ENCODE results near the gene LRP3. TPM values are rescaled to one million over a fixed set of nuclear protein-coding genes. Genes with fewer than 3 reads are reported as not detected.
A peak's percentile ranks its signal among the peaks of the same experiment; 100 is the strongest.

LRP3 gene
- 23.8 TPM for total RNA-seq
- polyA plus RNA-seq (ENCODE audit: insufficient read depth, low read depth, low replicate concordance) = 13.9 TPM
- long read RNA-seq, donor 1, transcript LRP3-201 (7 exons, 3,807 nt) = major isoform, 9 of 13 reads
- long read RNA-seq, donor 1, partial matches to known transcripts = 0 of 13 reads
- long read RNA-seq, donor 1, other reads (novel, unspliced or antisense) = 0 of 13 reads
- long read RNA-seq, donor 2, partial matches to known transcripts = 0 of 4 reads
- long read RNA-seq, donor 2, other reads (novel, unspliced or antisense) = 0 of 4 reads
- long read RNA-seq, donor 3, transcript LRP3-201 (7 exons, 3,807 nt) = major isoform, 6 of 7 reads
- long read RNA-seq, donor 3, partial matches to known transcripts = 0 of 7 reads
- long read RNA-seq, donor 3, other reads (novel, unspliced or antisense) = 0 of 7 reads
- long read RNA-seq, donor 4, transcript LRP3-201 (7 exons, 3,807 nt) = major isoform, 7 of 10 reads
- long read RNA-seq, donor 4, partial matches to known transcripts = 0 of 10 reads
- long read RNA-seq, donor 4, other reads (novel, unspliced or antisense) = 0 of 10 reads
- long read RNA-seq, donor 5 = 0 reads
- long read RNA-seq, donor 6, transcript LRP3-203 (3 exons, 3,278 nt) = minor isoform, 8 of 28 reads
- long read RNA-seq, donor 6, transcript LRP3-201 (7 exons, 3,807 nt) = major isoform, 20 of 28 reads
- long read RNA-seq, donor 6, partial matches to known transcripts = 0 of 28 reads
- long read RNA-seq, donor 6, other reads (novel, unspliced or antisense) = 0 of 28 reads
- long read RNA-seq, donor 7, transcript LRP3-203 (3 exons, 3,278 nt) = minor isoform, 9 of 48 reads
- long read RNA-seq, donor 7, transcript LRP3-201 (7 exons, 3,807 nt) = major isoform, 24 of 48 reads
- long read RNA-seq, donor 7, partial matches to known transcripts = 6 of 48 reads
- long read RNA-seq, donor 7, other reads (novel, unspliced or antisense) = 9 of 48 reads
- long read RNA-seq, donor 8, transcript LRP3-203 (3 exons, 3,278 nt) = minor isoform, 5 of 16 reads
- long read RNA-seq, donor 8, transcript LRP3-201 (7 exons, 3,807 nt) = major isoform, 11 of 16 reads
- long read RNA-seq, donor 8, partial matches to known transcripts = 0 of 16 reads
- long read RNA-seq, donor 8, other reads (novel, unspliced or antisense) = 0 of 16 reads
- long read RNA-seq, donor 9, transcript LRP3-201 (7 exons, 3,807 nt) = major isoform, 8 of 9 reads
- long read RNA-seq, donor 9, partial matches to known transcripts = 0 of 9 reads
- long read RNA-seq, donor 9, other reads (novel, unspliced or antisense) = 0 of 9 reads
- long read RNA-seq, donor 10, transcript LRP3-201 (7 exons, 3,807 nt) = major isoform, 7 of 12 reads
- long read RNA-seq, donor 10, transcript LRP3-203 (3 exons, 3,278 nt) = minor isoform, 5 of 12 reads
- long read RNA-seq, donor 10, partial matches to known transcripts = 0 of 12 reads
- long read RNA-seq, donor 10, other reads (novel, unspliced or antisense) = 0 of 12 reads

- H3K27ac ChIP-seq (ENCODE audit: low read depth in 2 of 2, low read length in 2 of 2) = no peak within 1 kb of the TSS
- no peak for FAIRE-seq
Observed at GRCh38 chr19:33193865-33194362, at the start of gene LRP3. Gene LRP3, plus strand, starts transcription at chr19:33194330. Its CDS starts 456 bp downstream, at chr19:33194786.

GRCh38 chr19:33146209-33146608, 47.9 kb upstream of the LRP3 start:
- no peak overlapping the region for H3K9ac ChIP-seq (ENCODE audit: low read length in 3 of 3)
- TF ChIP-seq CTCF (IDR thresholded peaks at IDR 0.05; ENCODE audit: borderline replicate concordance, extremely low read depth, insufficient read depth) = no peak
- FAIRE-seq (no peak), DNase-seq (no peak)
- H3K27me3 ChIP-seq (ENCODE audit: control insufficient read depth, insufficient read depth, low read length) = no peaks in the 10 kb centered on the region
- H3K27ac ChIP-seq (ENCODE audit: low read depth in 2 of 2, low read length in 2 of 2) = no peak overlapping the region
- H3K36me3 ChIP-seq (ENCODE audit: control insufficient read depth in 2 of 3, insufficient read depth in 3 of 3, low read length in 3 of 3) = no peaks in the 10 kb centered on the region
- peaks cover 0 to 2% (median 0%) of the 10 kb centered on the region in 3 donors for H3K4me1 ChIP-seq (ENCODE audit: control insufficient read depth in 2 of 3, insufficient read depth in 2 of 3, low read depth in 1 of 3, low read length in 3 of 3)
- no peak overlapping the region for H3K4me3 ChIP-seq (ENCODE audit: low read length in 3 of 3)
- no peaks in the 10 kb centered on the region for H3K9me3 ChIP-seq (ENCODE audit: control insufficient read depth in 2 of 3, insufficient read depth in 1 of 3, low read length in 3 of 3)
- intact Hi-C loops (cut with DNase I) = no loop called here

More at GRCh38 chr19:33193865-33194362, at the start of gene LRP3:
- Histone ChIP-seq H3K4me1 (ENCODE audit: control insufficient read depth in 2 of 3, insufficient read depth in 2 of 3, low read depth in 1 of 3, low read length in 3 of 3) (peaks cover 0 to 3% (median 0%) of the 10 kb centered on the region in 3 donors), H3K27me3 (ENCODE audit: control insufficient read depth, insufficient read depth, low read length) (no peaks in the 10 kb centered on the region), H3K4me3 (ENCODE audit: low read length in 3 of 3) (peak within 1 kb of the TSS; percentile 1 to 52 (median 9)), H3K36me3 (ENCODE audit: control insufficient read depth in 2 of 3, insufficient read depth in 3 of 3, low read length in 3 of 3) (no peaks in the 10 kb centered on the region), H3K9me3 (ENCODE audit: control insufficient read depth in 2 of 3, insufficient read depth in 1 of 3, low read length in 3 of 3) (no peaks in the 10 kb centered on the region), H3K9ac (ENCODE audit: low read length in 3 of 3) (peak within 1 kb of the TSS in 1 of 3 donors; percentile 34)
- DNase-seq = peak; percentile 66 to 84 (median 70)
- intact Hi-C loops (cut with DNase I) = no loop called here
- TF ChIP-seq CTCF (IDR thresholded peaks at IDR 0.05; ENCODE audit: borderline replicate concordance, extremely low read depth, insufficient read depth) = no peak

- intact Hi-C loops (cut with DNase I) = no loop called here
- Histone ChIP-seq H3K4me1 (ENCODE audit: control insufficient read depth in 2 of 3, insufficient read depth in 2 of 3, low read depth in 1 of 3, low read length in 3 of 3) (peaks cover 0 to 2% (median 0%) of the 10 kb centered on the region in 3 donors), H3K4me3 (ENCODE audit: low read length in 3 of 3) (no peak overlapping the region), H3K27me3 (ENCODE audit: control insufficient read depth, insufficient read depth, low read length) (no peaks in the 10 kb centered on the region), H3K9ac (ENCODE audit: low read length in 3 of 3) (no peak overlapping the region), H3K36me3 (ENCODE audit: control insufficient read depth in 2 of 3, insufficient read depth in 3 of 3, low read length in 3 of 3) (no peaks in the 10 kb centered on the region), H3K27ac (ENCODE audit: low read depth in 2 of 2, low read length in 2 of 2) (no peak overlapping the region), H3K9me3 (ENCODE audit: control insufficient read depth in 2 of 3, insufficient read depth in 1 of 3, low read length in 3 of 3) (no peaks in the 10 kb centered on the region)
- FAIRE-seq = no peak
- DNase-seq = no peak
- TF ChIP-seq CTCF (IDR thresholded peaks at IDR 0.05; ENCODE audit: borderline replicate concordance, extremely low read depth, insufficient read depth) = no peak
Observed at GRCh38 chr19:33147538-33147937, 46.6 kb upstream of the LRP3 start.

Measured in kidney (tissue), 22 donors.